EL (cell line): ENCODE measurements around the gene FNDC1.

ENCODE experiments used
- DNase-seq: peaks from one replicate; pipeline ENCODE4 v3.0.0-alpha.2; 2016

FNDC1 gene

GRCh38 chr6:159309723-159310122 lies 140.5 kb downstream of the FNDC1 start:
- no peak for DNase-seq

GRCh38 chr6:159311618-159312017 lies 142.4 kb downstream of the FNDC1 start:
- peak; percentile 6 for DNase-seq

GRCh38 chr6:159312206-159312605 lies 143.0 kb downstream of the FNDC1 start:
- DNase-seq, result no peak

GRCh38 chr6:159313018-159313417 lies 143.8 kb downstream of the FNDC1 start:
- DNase-seq, result no peak

GRCh38 chr6:159315562-159315961 lies 146.4 kb downstream of the FNDC1 start:
- no peak for DNase-seq

- DNase-seq, result no peak
Observed at GRCh38 chr6:159317430-159317829, 148.2 kb downstream of the FNDC1 start.

- DNase-seq, result no peak
Observed at GRCh38 chr6:159321267-159321666, 152.1 kb downstream of the FNDC1 start.
